ENCODE measurements around the gene HECTD2.
A peak's percentile ranks its signal among the peaks of the same experiment; 100 is the strongest.
"Not testable (repeated sequence)": the region's sequence is repeated elsewhere in the genome, so short reads cannot be mapped to it uniquely, and the experiment has no call there.

HECTD2 gene

GRCh38 chr10:91455135-91455534 is 45.0 kb downstream of the HECTD2 start:
- in situ Hi-C loops (cut with HindIII; ENCODE audit: low pct_ligation_motif_present, low pct_unique_long_range_greater_than_20kb, low sequenced_read_pairs); DNase-seq: not testable (repeated sequence)

GRCh38 chr10:91460681-91461080 is 50.5 kb downstream of the HECTD2 start:
- no peak for DNase-seq
- in situ Hi-C loops (cut with HindIII; ENCODE audit: low pct_ligation_motif_present, low pct_unique_long_range_greater_than_20kb, low sequenced_read_pairs): no loop called here

GRCh38 chr10:91462423-91462822 is 52.3 kb downstream of the HECTD2 start:
- in situ Hi-C loops (cut with HindIII; ENCODE audit: low pct_ligation_motif_present, low pct_unique_long_range_greater_than_20kb, low sequenced_read_pairs): no loop called here
- no peak for DNase-seq

- in situ Hi-C loops (cut with HindIII; ENCODE audit: low pct_ligation_motif_present, low pct_unique_long_range_greater_than_20kb, low sequenced_read_pairs): no loop called here
These were observed 54.4 kb downstream of the HECTD2 start for GRCh38 chr10:91464500-91464899.

GRCh38 chr10:91465261-91465660 is 55.1 kb downstream of the HECTD2 start:
- DNase-seq: no peak
- in situ Hi-C loops (cut with HindIII; ENCODE audit: low pct_ligation_motif_present, low pct_unique_long_range_greater_than_20kb, low sequenced_read_pairs): no loop called here

More at GRCh38 chr10:91464500-91464899, 54.4 kb downstream of the HECTD2 start:
- no peak for DNase-seq

GRCh38 chr10:91467114-91467513 is 57.0 kb downstream of the HECTD2 start:
- in situ Hi-C loops (cut with HindIII; ENCODE audit: low pct_ligation_motif_present, low pct_unique_long_range_greater_than_20kb, low sequenced_read_pairs): no loop called here
- no peak for DNase-seq

GRCh38 chr10:91471602-91472001 is 61.5 kb downstream of the HECTD2 start:
- no peak for DNase-seq
- in situ Hi-C loops (cut with HindIII; ENCODE audit: low pct_ligation_motif_present, low pct_unique_long_range_greater_than_20kb, low sequenced_read_pairs): no loop called here

- in situ Hi-C loops (cut with HindIII; ENCODE audit: low pct_ligation_motif_present, low pct_unique_long_range_greater_than_20kb, low sequenced_read_pairs): no loop called here
- DNase-seq: no peak
These were observed 62.8 kb downstream of the HECTD2 start for GRCh38 chr10:91472911-91473310.

- in situ Hi-C loops (cut with HindIII; ENCODE audit: low pct_ligation_motif_present, low pct_unique_long_range_greater_than_20kb, low sequenced_read_pairs): no loop called here
- no peak for DNase-seq
These were observed 63.9 kb downstream of the HECTD2 start for GRCh38 chr10:91474009-91474408.

- DNase-seq: no peak
- in situ Hi-C loops (cut with HindIII; ENCODE audit: low pct_ligation_motif_present, low pct_unique_long_range_greater_than_20kb, low sequenced_read_pairs): no loop called here
These were observed 67.1 kb downstream of the HECTD2 start for GRCh38 chr10:91477236-91477635.

GRCh38 chr10:91479583-91479982 is 69.4 kb downstream of the HECTD2 start:
- DNase-seq: no peak
- in situ Hi-C loops (cut with HindIII; ENCODE audit: low pct_ligation_motif_present, low pct_unique_long_range_greater_than_20kb, low sequenced_read_pairs): no loop called here

- no peak for DNase-seq
- in situ Hi-C loops (cut with HindIII; ENCODE audit: low pct_ligation_motif_present, low pct_unique_long_range_greater_than_20kb, low sequenced_read_pairs): no loop called here
These were observed 77.9 kb downstream of the HECTD2 start for GRCh38 chr10:91487911-91488582.

- in situ Hi-C loops (cut with HindIII; ENCODE audit: low pct_ligation_motif_present, low pct_unique_long_range_greater_than_20kb, low sequenced_read_pairs): no loop called here
- peak; percentile 77 for DNase-seq
These were observed 83.2 kb downstream of the HECTD2 start for GRCh38 chr10:91493313-91493712.

- in situ Hi-C loops (cut with HindIII; ENCODE audit: low pct_ligation_motif_present, low pct_unique_long_range_greater_than_20kb, low sequenced_read_pairs): no loop called here
- no peak for DNase-seq
These were observed 85.3 kb downstream of the HECTD2 start for GRCh38 chr10:91495402-91495801.

GRCh38 chr10:91496016-91496415 is 85.9 kb downstream of the HECTD2 start:
- in situ Hi-C loops (cut with HindIII; ENCODE audit: low pct_ligation_motif_present, low pct_unique_long_range_greater_than_20kb, low sequenced_read_pairs): no loop called here
- no peak for DNase-seq

- in situ Hi-C loops (cut with HindIII; ENCODE audit: low pct_ligation_motif_present, low pct_unique_long_range_greater_than_20kb, low sequenced_read_pairs): no loop called here
- peak; percentile 54 for DNase-seq
These were observed 101.6 kb downstream of the HECTD2 start for GRCh38 chr10:91511549-91512330.

- no peak for DNase-seq
- in situ Hi-C loops (cut with HindIII; ENCODE audit: low pct_ligation_motif_present, low pct_unique_long_range_greater_than_20kb, low sequenced_read_pairs): no loop called here
These were observed 102.3 kb downstream of the HECTD2 start for GRCh38 chr10:91512458-91512857.

GRCh38 chr10:91513598-91514424 is 103.7 kb downstream of the HECTD2 start:
- in situ Hi-C loops (cut with HindIII; ENCODE audit: low pct_ligation_motif_present, low pct_unique_long_range_greater_than_20kb, low sequenced_read_pairs): no loop called here
- DNase-seq: no peak

GRCh38 chr10:91514787-91515186 is 104.6 kb downstream of the HECTD2 start:
- no peak for DNase-seq
- in situ Hi-C loops (cut with HindIII; ENCODE audit: low pct_ligation_motif_present, low pct_unique_long_range_greater_than_20kb, low sequenced_read_pairs): no loop called here

Data from ACHN (cell line).